WTC11 (cell line): ENCODE measurements around the gene PNLDC1.

Experiments used
- CTCF ChIP-seq: fragments of 200-600 bp; IDR thresholded peaks from 2 replicates; pipeline ENCODE4 v1.8.0; 2022; ENCODE audit warnings: antibody characterized with exemption
- MLX ChIP-seq: sonication (generic); formaldehyde crosslinking; IDR thresholded peaks from 2 replicates; pipeline ENCODE4 v1.8.1; 2023; ENCODE audit warnings: mild to moderate bottlenecking, missing genetic modification reagents, moderate library complexity
- NR3C1 ChIP-seq: sonication (generic); formaldehyde crosslinking; conservative IDR thresholded peaks from 2 replicates; pipeline ENCODE4 v1.8.1; 2023; ENCODE audit warnings: low read depth, mild to moderate bottlenecking, missing genetic modification reagents
- SP1 ChIP-seq: sonication (generic); formaldehyde crosslinking; conservative IDR thresholded peaks from 2 replicates; pipeline ENCODE4 v1.8.1; 2022; ENCODE audit warnings: missing genetic modification reagents

- no peak for TF ChIP-seq SP1 (CRISPR knock-in tag)
- TF ChIP-seq CTCF, result no peak
- no peak for TF ChIP-seq NR3C1
- no peak for TF ChIP-seq MLX (CRISPR knock-in tag)
Measured at GRCh38 chr6:159833997-159834603, 34.0 kb downstream of the PNLDC1 start.
